Epithelial cell of esophagus (primary cell): Measurements from ENCODE around the gene KLKB1.
A peak's percentile ranks its signal among the peaks of the same experiment; 100 is the strongest.
"Not testable (repeated sequence)": the region's sequence is repeated elsewhere in the genome, so short reads cannot be mapped to it uniquely, and the experiment has no call there.

ENCODE experiments used
- DNase-seq: peaks from one replicate; pipeline ENCODE4 v3.0.0; 2010; ENCODE audit warnings: low read depth
- H3K4me3 ChIP-seq: 2 replicates; pipeline ENCODE4 v1.5.1; 2011; ENCODE audit warnings: mild to moderate bottlenecking, low read length, control low read depth
- CTCF ChIP-seq: IDR thresholded peaks from 2 replicates; pipeline ENCODE4 v1.5.1; 2011; ENCODE audit warnings: low read depth, mild to moderate bottlenecking, low read length, control low read depth, inconsistent platforms; ENCODE audit not compliant: insufficient read depth; ENCODE audit errors: missing control alignments

Gene KLKB1

GRCh38 chr4:186250760-186251159 is 23.5 kb downstream of the KLKB1 start:
- TF ChIP-seq CTCF, result no peak
- no peak overlapping the region for H3K4me3 ChIP-seq

GRCh38 chr4:186255122-186255521 is 27.8 kb downstream of the KLKB1 start:
- no peak overlapping the region for H3K4me3 ChIP-seq
- DNase-seq, result no peak
- TF ChIP-seq CTCF, result no peak

More at GRCh38 chr4:186250760-186251159, 23.5 kb downstream of the KLKB1 start:
- DNase-seq, result no peak

DNA sequence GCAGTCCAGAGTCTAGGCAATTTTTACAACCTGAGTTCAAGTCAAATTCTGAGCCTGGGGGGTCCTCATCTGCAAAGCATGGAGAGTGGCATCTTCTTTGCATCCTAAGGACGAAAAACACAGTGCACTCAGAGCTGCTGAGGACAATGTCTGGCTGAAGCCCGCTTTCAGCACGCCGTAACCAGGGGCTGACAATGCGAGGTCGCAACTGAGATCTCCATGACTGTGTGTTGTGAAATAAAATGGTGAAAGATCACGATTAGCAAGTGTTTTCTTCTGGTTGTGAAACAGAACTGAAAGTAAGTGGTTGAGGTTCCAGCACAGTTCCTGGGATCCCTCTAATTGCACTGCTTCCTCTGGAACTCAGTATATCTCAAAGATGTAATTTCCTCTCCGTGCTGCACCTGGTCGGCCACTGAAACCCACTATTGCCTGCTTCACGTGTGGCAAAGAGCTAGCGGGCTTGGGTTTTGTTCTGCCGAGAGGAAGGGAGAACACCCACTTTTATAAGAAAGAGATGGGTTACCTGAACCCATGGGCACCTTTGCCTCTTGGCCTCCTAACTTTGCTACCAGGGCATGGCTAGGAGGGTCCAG is 31.0 kb downstream of the KLKB1 start:
- no peak overlapping the region for H3K4me3 ChIP-seq
- TF ChIP-seq CTCF, result no peak
- no peak for DNase-seq

- H3K4me3 ChIP-seq, result no peak overlapping the region
- DNase-seq, result no peak
- no peak for TF ChIP-seq CTCF
These were observed 32.8 kb downstream of the KLKB1 start for GRCh38 chr4:186260117-186260503.

GRCh38 chr4:186260504-186261448 is 33.5 kb downstream of the KLKB1 start:
- H3K4me3 ChIP-seq, result no peak overlapping the region
- peak; percentile 25 for DNase-seq
- no peak for TF ChIP-seq CTCF

- DNase-seq, result no peak
- no peak overlapping the region for H3K4me3 ChIP-seq
- TF ChIP-seq CTCF, result no peak
These were observed 37.4 kb downstream of the KLKB1 start for GRCh38 chr4:186264660-186265059.

DNA sequence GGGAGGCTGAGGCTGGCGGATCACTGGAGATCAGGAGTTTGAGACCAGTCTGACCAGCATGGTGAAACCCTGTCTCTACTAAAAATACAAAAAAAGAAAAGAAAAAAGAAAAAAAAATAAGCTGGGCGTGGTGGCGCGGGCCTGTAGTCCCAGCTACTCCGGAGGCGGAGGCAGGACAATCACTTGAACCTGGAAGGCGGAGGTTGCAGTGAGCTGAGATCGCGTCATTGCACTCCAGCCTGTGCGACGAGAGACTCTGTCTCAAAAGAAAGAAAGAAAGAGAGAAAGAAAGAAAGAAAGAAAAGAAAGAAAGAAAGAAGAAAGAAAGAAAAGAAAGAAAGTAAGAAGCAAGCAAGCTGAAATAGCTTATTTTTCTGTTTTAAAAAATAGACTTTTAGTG is 37.9 kb downstream of the KLKB1 start:
- not testable (repeated sequence) for H3K4me3 ChIP-seq, DNase-seq
